Measurements from ENCODE around the gene PDE2A. TPM values are rescaled to one million over a fixed set of nuclear protein-coding genes. Genes with fewer than 3 reads are reported as not detected.

The PDE2A gene
- polyA plus RNA-seq, 1 donor (not counting 4 experiments of a cell fraction or from before 2014, with no cell fraction given), result 0.38 TPM

- no peaks in the 10 kb centered on the region for H3K9me1 ChIP-seq (ENCODE audit: control insufficient read depth, extremely low read depth, insufficient read depth, low read length)
- H2AFZ ChIP-seq (ENCODE audit: control insufficient read depth, low read length), result no peak overlapping the region
- no peak overlapping the region for H3K9ac ChIP-seq (ENCODE audit: control insufficient read depth, extremely low read depth, insufficient read depth, low read length)
- H3K27me3 ChIP-seq (ENCODE audit: control insufficient read depth, extremely low read depth, insufficient read depth, low read length), result peaks cover 15% of the 10 kb centered on the region
- H4K20me1 ChIP-seq (ENCODE audit: control insufficient read depth, extremely low read depth, insufficient read depth, low read length), result no peaks in the 10 kb centered on the region
- dilution Hi-C loops (cut with MboI; ENCODE audit: extremely low pct_ligation_motif_present, low sequenced_read_pairs), result no loop called here
- no peak overlapping the region for H3K4me3 ChIP-seq (ENCODE audit: control insufficient read depth in 2 of 3, extremely low read depth in 1 of 3, insufficient read depth in 2 of 3, low read depth in 1 of 3, low read length in 3 of 3)
- no peaks in the 10 kb centered on the region for H3K79me2 ChIP-seq (ENCODE audit: control insufficient read depth, insufficient read depth, low read length)
- TF ChIP-seq CTCF (optimal IDR thresholded peaks at IDR 0.05 in 1 of 3, IDR thresholded peaks at IDR 0.05 in 1 of 3, conservative IDR thresholded peaks at IDR 0.05 in 1 of 3; ENCODE audit: extremely low read depth in 1 of 3, insufficient read depth in 2 of 3, low read length in 3 of 3), result peak in 1 of 3 experiments; percentile 8
- no peak for TF ChIP-seq EZH2 (IDR thresholded peaks at IDR 0.05; ENCODE audit: low read length)
- H3K4me1 ChIP-seq (ENCODE audit: control insufficient read depth, extremely low read depth, insufficient read depth, low read length), result no peaks in the 10 kb centered on the region
- H3K27ac ChIP-seq (ENCODE audit: control insufficient read depth, insufficient read depth, low read length), result no peak overlapping the region
- FAIRE-seq (no peak), DNase-seq (ENCODE audit: low read depth, low spot score) (no peak)
- no peaks in the 10 kb centered on the region for H3K36me3 ChIP-seq (ENCODE audit: control insufficient read depth in 2 of 2, extremely low read depth in 1 of 2, insufficient read depth in 2 of 2, low read length in 2 of 2)
- H3K4me2 ChIP-seq (ENCODE audit: control insufficient read depth, extremely low read depth, insufficient read depth, low read depth, low read length), result no peak overlapping the region
- no peaks in the 10 kb centered on the region for H3K9me3 ChIP-seq (ENCODE audit: control insufficient read depth, low read depth, low read length)
Measured at GRCh38 chr11:72599325-72600117, 74.7 kb downstream of the PDE2A start.

GRCh38 chr11:72598906-72599305 is 75.3 kb downstream of the PDE2A start:
- DNase-seq (ENCODE audit: low read depth, low spot score) (no peak), FAIRE-seq (no peak)
- Histone ChIP-seq H3K36me3 (ENCODE audit: control insufficient read depth in 2 of 2, extremely low read depth in 1 of 2, insufficient read depth in 2 of 2, low read length in 2 of 2) (no peaks in the 10 kb centered on the region), H3K9me1 (ENCODE audit: control insufficient read depth, extremely low read depth, insufficient read depth, low read length) (no peaks in the 10 kb centered on the region), H3K9ac (ENCODE audit: control insufficient read depth, extremely low read depth, insufficient read depth, low read length) (no peak overlapping the region), H3K4me2 (ENCODE audit: control insufficient read depth, extremely low read depth, insufficient read depth, low read depth, low read length) (no peak overlapping the region), H4K20me1 (ENCODE audit: control insufficient read depth, extremely low read depth, insufficient read depth, low read length) (no peaks in the 10 kb centered on the region), H3K9me3 (ENCODE audit: control insufficient read depth, low read depth, low read length) (no peaks in the 10 kb centered on the region), H2AFZ (ENCODE audit: control insufficient read depth, low read length) (no peak overlapping the region), H3K4me1 (ENCODE audit: control insufficient read depth, extremely low read depth, insufficient read depth, low read length) (no peaks in the 10 kb centered on the region), H3K27me3 (ENCODE audit: control insufficient read depth, extremely low read depth, insufficient read depth, low read length) (peaks cover 16% of the 10 kb centered on the region), H3K27ac (ENCODE audit: control insufficient read depth, insufficient read depth, low read length) (no peak overlapping the region), H3K4me3 (ENCODE audit: control insufficient read depth in 2 of 3, extremely low read depth in 1 of 3, insufficient read depth in 2 of 3, low read depth in 1 of 3, low read length in 3 of 3) (no peak overlapping the region), H3K79me2 (ENCODE audit: control insufficient read depth, insufficient read depth, low read length) (no peaks in the 10 kb centered on the region)
- TF ChIP-seq EZH2 (IDR thresholded peaks at IDR 0.05; ENCODE audit: low read length) (no peak), CTCF (optimal IDR thresholded peaks at IDR 0.05 in 1 of 3, IDR thresholded peaks at IDR 0.05 in 1 of 3, conservative IDR thresholded peaks at IDR 0.05 in 1 of 3; ENCODE audit: extremely low read depth in 1 of 3, insufficient read depth in 2 of 3, low read length in 3 of 3) (peak in 2 of 3 experiments; percentile 31 to 47)
- dilution Hi-C loops (cut with MboI; ENCODE audit: extremely low pct_ligation_motif_present, low sequenced_read_pairs), result no loop called here
